K562 (cell line): ENCODE measurements around the gene LRRC26. TPM values are rescaled to one million over a fixed set of nuclear protein-coding genes. Genes with fewer than 3 reads are reported as not detected.

Source experiments
- ATAC-seq: fragments of 200-7000 bp; cut with Tn5 transposase; 3 replicates; pipeline ENCODE4 v1.9.1; 2020; ENCODE audit warnings: moderate library complexity
- BruUV-seq: library from RNA; stranded (reverse); fragments of 400-500 nt; replicated peaks from 2 replicates; lab custom pipeline; 2021; lab: Mats Ljungman, UMichigan
- CTCF ChIA-PET: fragments of 300-600 bp; formaldehyde crosslinking; extraction: SDS; loops from one replicate; lab custom pipeline; 2021; ENCODE audit warnings: low intra/inter-chr PET ratio; lab: Yijun Ruan, JAX
- POLR2A ChIA-PET: fragments of 300-600, 350-650 bp; sonication (Branson Sonifier 250); formaldehyde crosslinking; extraction: SDS; loops from one replicate; lab custom pipeline; 2021; ENCODE audit warnings: antibody characterized with exemption, inconsistent platforms; lab: Yijun Ruan, JAX
- DNase-seq, 4 experiments: peaks; one replicate each; pipeline versions ENCODE4 v3.0.0 to v3.0.0-alpha.2; 2011 to 2018; ENCODE audit warnings: low spot score in 3 of 4, mixed read lengths in 3 of 4; ENCODE audit errors: extremely low read depth in 1 of 4
- FAIRE-seq: peaks from 2 replicates; lab custom pipeline; 2011; peaks lifted over from hg19 to GRCh38; lab: Jason Lieb, UNC
- H2AFZ ChIP-seq: 2 replicates; pipeline ENCODE4 v1.6.0; 2011; ENCODE audit warnings: low read depth, low read length, control low read depth, inconsistent platforms
- H3K27ac ChIP-seq: fragments of 200-600 bp; 3 replicates; pipeline ENCODE4 v1.8.0; 2011; ENCODE audit warnings: low read depth, mild to moderate bottlenecking, control low read depth, inconsistent platforms, low read length, moderate library complexity, mixed read lengths; ENCODE audit errors: extremely low read depth
- H3K27me3 ChIP-seq, 2 experiments: fragments of 300-600 bp in 1 of 2; 2 replicates in 1 of 2; 3 replicates in 1 of 2; pipeline versions ENCODE4 v1.6.0 to v1.8.0; 2011; ENCODE audit warnings: inconsistent platforms in 2 of 2, low read length in 2 of 2, mild to moderate bottlenecking in 1 of 2, mixed read lengths in 1 of 2, moderate library complexity in 1 of 2; ENCODE audit not compliant: control insufficient read depth in 2 of 2, insufficient read depth in 2 of 2
- H3K36me3 ChIP-seq: fragments of 300-600 bp; 3 replicates; pipeline ENCODE4 v1.8.0; 2011; ENCODE audit warnings: mild to moderate bottlenecking, low read length, inconsistent platforms; ENCODE audit not compliant: control insufficient read depth, insufficient read depth
- H3K4me1 ChIP-seq, 2 experiments: fragments of 200-600 bp in 1 of 2; replicated peaks in 1 of 2; 2 replicates in 1 of 2; 3 replicates in 1 of 2; pipeline versions ENCODE4 v1.5.1 to v1.8.0; 2011; ENCODE audit warnings: inconsistent platforms in 2 of 2, low read length in 2 of 2, mild to moderate bottlenecking in 1 of 2, mixed read lengths in 1 of 2, moderate library complexity in 1 of 2; ENCODE audit not compliant: control insufficient read depth in 2 of 2, insufficient read depth in 2 of 2
- H3K4me2 ChIP-seq: 2 replicates; pipeline ENCODE4 v1.6.1; 2011; ENCODE audit warnings: low read length, control low read depth, inconsistent platforms, mixed read lengths; ENCODE audit not compliant: insufficient read depth
- H3K4me3 ChIP-seq: fragments of 200-600 bp; sonication (generic), shearing (Covaris generic); 2 replicates; pipeline ENCODE4 v1.5.1; 2016; ENCODE audit warnings: control low read depth, inconsistent platforms
- H3K79me2 ChIP-seq: fragments of 200-600 bp; 3 replicates; pipeline ENCODE4 v1.8.0; 2011; ENCODE audit warnings: low read length, inconsistent platforms; ENCODE audit not compliant: control insufficient read depth, insufficient read depth
- H3K9ac ChIP-seq, 2 experiments: 2 replicates each; pipeline versions ENCODE4 v1.6.0 to v1.6.1; 2011; ENCODE audit warnings: low read depth in 2 of 2, low read length in 2 of 2, control low read depth in 1 of 2, inconsistent platforms in 1 of 2, mild to moderate bottlenecking in 1 of 2, mixed read lengths in 1 of 2; ENCODE audit not compliant: insufficient read depth in 1 of 2
- H3K9me1 ChIP-seq: one replicate; pipeline ENCODE4 v1.6.0; 2011; ENCODE audit warnings: inconsistent platforms, mild to moderate bottlenecking, low read length, moderate library complexity; ENCODE audit not compliant: control insufficient read depth, insufficient read depth
- H3K9me3 ChIP-seq: replicated peaks from 2 replicates; pipeline ENCODE4 v1.5.1; 2011; ENCODE audit warnings: low read depth, low read length, inconsistent platforms; ENCODE audit not compliant: control insufficient read depth, insufficient read depth
- H4K20me1 ChIP-seq: replicated peaks from 2 replicates; pipeline ENCODE4 v1.6.1; 2011; ENCODE audit warnings: low read length, inconsistent platforms, mixed read lengths; ENCODE audit not compliant: control insufficient read depth, insufficient read depth
- CHD2 ChIP-seq: IDR thresholded peaks from 2 replicates; pipeline ENCODE4 v1.6.1; 2011; ENCODE audit warnings: low read depth, low read length
- CREM ChIP-seq: IDR thresholded peaks from 2 replicates; pipeline ENCODE4 v1.6.1; 2014; ENCODE audit warnings: antibody characterized with exemption, low read depth
- EWSR1 ChIP-seq: fragments of 450-650 bp; IDR thresholded peaks from 2 replicates; pipeline ENCODE4 v1.6.1; 2018; ENCODE audit warnings: borderline replicate concordance, mild to moderate bottlenecking, low read depth, moderate library complexity; ENCODE audit not compliant: partially characterized antibody
- MECOM ChIP-seq: fragments of 250-450 bp; sonication (Bioruptor Pico); IDR thresholded peaks from 2 replicates; pipeline ENCODE4 v1.8.0; 2022; ENCODE audit warnings: inconsistent platforms
- PURB ChIP-seq: sonication (generic); formaldehyde crosslinking; IDR thresholded peaks from 2 replicates; pipeline ENCODE4 v1.9.0; 2021; ENCODE audit warnings: low read depth, mild to moderate bottlenecking, missing genetic modification reagents
- SLC30A9 ChIP-seq: fragments of 250-450 bp; sonication (Bioruptor Pico); IDR thresholded peaks from 2 replicates; pipeline ENCODE4 v1.8.0; 2022; ENCODE audit warnings: mild to moderate bottlenecking, moderate library complexity
- WGBS: fragments of 100-300 bp; shearing (Covaris generic); methylation state at CpG from one replicate; pipeline ENCODE4 v1.1.6; 2016; ENCODE audit warnings: low coverage, mixed read lengths; ENCODE audit not compliant: insufficient coverage; ENCODE audit errors: missing lambda C conversion rate; 5-methylcytosine and 5-hydroxymethylcytosine counted together
- in situ Hi-C: fragments of 300-500 bp; cut with MboI; formaldehyde crosslinking; loops from 4 replicates; pipeline ENCODE4 v1.15.0; 2018; ENCODE audit warnings: inconsistent platforms, mixed read lengths
- intact Hi-C: fragments of 100-400 bp; cut with micrococcal nuclease; formaldehyde crosslinking; loops from 2 replicates; pipeline ENCODE4 v1.14.2; 2022
- polyA plus RNA-seq, 8 experiments: library from polyadenylated mRNA; depleted of rRNA in 4 of 8; stranded (reverse) in 5 of 8; unstranded in 3 of 8; fragments of >200 nt; fragmentation: Nextera tagmentation in 2 of 8; fragmentation: Illumina TruSeq in 1 of 8; extraction: Ambion mirVana in 2 of 8; extraction: Trizol in 1 of 8; gene quantifications; 2 replicates each; pipeline versions ENCODE4 v1.2.1 to v1.2.3, GENCODE V29; 2011 to 2014; ENCODE audit warnings: inconsistent platforms in 1 of 8, missing spikeins in 1 of 8
- total RNA-seq, 7 experiments: library from RNA; depleted of rRNA in 6 of 7; stranded (reverse); fragments of >200 nt in 6 of 7; fragmentation: Illumina TruSeq in 2 of 7; extraction: Trizol in 2 of 7; gene quantifications; 2 replicates each; pipeline versions ENCODE4 v1.2.1 to v1.2.3, GENCODE V29; 2011 to 2021; ENCODE audit warnings: low replicate concordance in 1 of 7
- TF ChIP-seq, protein P1 (sequence below), 3 experiments: fragments of 200-800 bp in 1 of 3; sonication (Bioruptor generic) in 1 of 3; sonication (generic) in 1 of 3; formaldehyde crosslinking in 1 of 3; IDR thresholded peaks; 2 replicates each; pipeline versions ENCODE4 v1.6.1 to v1.8.0; 2016 to 2022; ENCODE audit warnings: mild to moderate bottlenecking in 2 of 3, missing compliant biosample characterization in 2 of 3, missing genetic modification characterization in 2 of 3, missing genetic modification reagents in 1 of 3

The LRRC26 gene
- total and polyA plus RNA-seq, 9 of the 15 experiments (the other 6 are each of a cell fraction or from before 2014, with no cell fraction given): not detected

DNA sequence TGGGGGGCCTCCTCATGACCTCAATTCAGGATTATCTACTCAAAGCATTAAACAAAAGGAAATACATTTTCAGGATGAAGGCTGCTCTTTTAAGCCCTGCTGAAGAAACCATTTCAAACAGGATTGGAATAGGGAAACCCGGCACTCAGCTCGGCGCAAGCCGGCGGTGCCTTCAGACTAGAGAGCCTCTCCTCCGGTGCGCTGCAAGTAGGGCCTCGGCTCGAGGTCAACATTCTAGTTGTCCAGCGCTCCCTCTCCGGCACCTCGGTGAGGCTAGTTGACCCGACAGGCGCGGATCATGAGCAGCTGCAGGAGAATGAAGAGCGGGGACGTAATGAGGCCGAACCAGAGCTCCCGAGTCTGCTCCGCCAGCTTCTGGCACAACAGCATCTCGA lies 34.9 kb upstream of the LRRC26 start:
- Histone ChIP-seq H3K4me1 (peaks cover 28 to 64% of the 10 kb centered on the region in 2 experiments), H3K9me1 (peaks cover 3% of the 10 kb centered on the region), H3K79me2 (peaks cover 61% of the 10 kb centered on the region), H4K20me1 (no peaks in the 10 kb centered on the region; the same call in 1 of the 2 replicates), H3K4me3 (peak overlapping the region; percentile 99), H3K27me3 (no peaks in the 10 kb centered on the region), H3K36me3 (peaks cover 37% of the 10 kb centered on the region; the same call in 2 of the 3 replicates), H3K9ac (peak overlapping the region; percentile 92 to 98), H3K27ac (peak overlapping the region; percentile 88), H2AFZ (peak overlapping the region; percentile 77; the same call in 1 of the 2 replicates), H3K9me3 (no peaks in the 10 kb centered on the region), H3K4me2 (peak overlapping the region; percentile 95)
- DNase-seq (no peak), ATAC-seq (no peak), FAIRE-seq (no peak)
- in situ Hi-C loops: no loop called here
- 3% methylated on average over 21 of the region's 21 CpGs for WGBS
- BruUV-seq: no TSS peak
- ChIA-PET POLR2A (interaction anchor here (0.7 to 5.7 kb wide), 6 partner anchors 8 to 118 kb away, joined by 3 to 56 read pairs (median 4); partner anchors contain the start of genes ANAPC2, MAN1B1 and SSNA1), CTCF (no interaction called here)
- intact Hi-C loops: no loop called here
- TF ChIP-seq CHD2 (no peak), PURB (CRISPR knock-in tag) (no peak), EWSR1 (no peak), SLC30A9 (CRISPR knock-in tag) (no peak), MECOM (CRISPR knock-in tag) (no peak), CREM (no peak)
- TF ChIP-seq, protein P1, sequence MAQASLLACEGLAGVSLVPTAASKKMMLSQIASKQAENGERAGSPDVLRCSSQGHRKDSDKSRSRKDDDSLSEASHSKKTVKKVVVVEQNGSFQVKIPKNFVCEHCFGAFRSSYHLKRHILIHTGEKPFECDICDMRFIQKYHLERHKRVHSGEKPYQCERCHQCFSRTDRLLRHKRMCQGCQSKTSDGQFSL (CRISPR knock-in tag; IDR thresholded peaks at IDR 0.05): 0 out of 2 replicates have a peak, but pooled peaks have one; percentile 33
- TF ChIP-seq, protein P1 (tag; IDR thresholded peaks at IDR 0.05): no peak
